Measurements from ENCODE around the gene LAMA2.

LAMA2 gene

DNA sequence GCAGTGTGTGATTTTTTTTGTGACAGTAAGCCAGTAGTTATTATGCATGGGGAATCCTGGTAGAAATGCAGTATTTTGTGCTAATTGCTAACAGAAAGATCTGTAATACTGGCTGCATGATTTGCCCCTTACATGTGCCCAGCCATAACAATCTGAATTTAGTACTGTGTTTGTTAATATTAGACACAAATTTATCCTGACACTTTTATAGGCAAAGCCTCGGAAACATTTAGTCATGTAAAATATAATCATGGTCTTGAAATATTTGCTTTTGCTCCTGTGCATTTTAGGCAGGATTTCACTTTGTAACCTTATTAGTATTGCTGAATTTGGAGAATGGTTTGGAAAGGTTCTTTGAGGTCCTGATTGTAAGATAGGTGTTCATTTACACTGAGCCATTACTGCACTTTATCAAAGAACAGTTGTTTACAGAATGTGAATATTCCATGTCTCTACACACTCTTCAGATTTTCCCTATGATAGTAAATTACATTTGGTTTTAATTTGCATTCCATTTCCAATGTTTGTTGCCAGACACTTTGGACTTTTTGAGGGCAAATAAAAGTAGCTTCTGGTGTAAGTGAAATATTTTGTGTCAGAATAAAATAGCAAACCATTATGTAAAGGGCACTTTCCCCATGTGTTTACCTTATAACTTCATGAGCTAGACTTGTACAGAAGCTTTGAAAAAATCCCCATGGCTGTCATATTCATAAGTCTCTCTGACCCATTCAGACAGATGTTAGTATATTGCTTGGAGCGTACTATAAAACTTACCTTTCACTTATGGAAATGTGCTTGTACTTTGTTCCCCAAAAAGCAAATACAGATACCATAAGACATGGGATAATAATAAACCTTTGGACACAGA, 477.1 kb downstream of the LAMA2 start:
- Histone ChIP-seq H3K9ac (ENCODE audit: low read length) (no peak overlapping the region), H2AFZ (ENCODE audit: low read depth, low read length) (no peak overlapping the region), H3K4me2 (ENCODE audit: low read length) (no peak overlapping the region), H3K4me1 (ENCODE audit: low read length) (no peaks in the 10 kb centered on the region), H3K79me2 (ENCODE audit: low read length) (no peaks in the 10 kb centered on the region), H3K4me3 (ENCODE audit: low read length) (no peak overlapping the region), H3K27ac (ENCODE audit: low read length) (no peak overlapping the region), H3K27me3 (ENCODE audit: low read depth, low read length) (no peaks in the 10 kb centered on the region), H4K20me1 (ENCODE audit: insufficient read depth, low read length) (no peaks in the 10 kb centered on the region), H3K36me3 (replicated peaks; ENCODE audit: low read depth, low read length) (no peaks in the 10 kb centered on the region), H3K9me3 (ENCODE audit: insufficient read depth, low read length) (no peaks in the 10 kb centered on the region)
- TF ChIP-seq EZH2phosphoT487 (IDR thresholded peaks at IDR 0.05; ENCODE audit: low read depth) = no peak
- TF ChIP-seq, protein P1, sequence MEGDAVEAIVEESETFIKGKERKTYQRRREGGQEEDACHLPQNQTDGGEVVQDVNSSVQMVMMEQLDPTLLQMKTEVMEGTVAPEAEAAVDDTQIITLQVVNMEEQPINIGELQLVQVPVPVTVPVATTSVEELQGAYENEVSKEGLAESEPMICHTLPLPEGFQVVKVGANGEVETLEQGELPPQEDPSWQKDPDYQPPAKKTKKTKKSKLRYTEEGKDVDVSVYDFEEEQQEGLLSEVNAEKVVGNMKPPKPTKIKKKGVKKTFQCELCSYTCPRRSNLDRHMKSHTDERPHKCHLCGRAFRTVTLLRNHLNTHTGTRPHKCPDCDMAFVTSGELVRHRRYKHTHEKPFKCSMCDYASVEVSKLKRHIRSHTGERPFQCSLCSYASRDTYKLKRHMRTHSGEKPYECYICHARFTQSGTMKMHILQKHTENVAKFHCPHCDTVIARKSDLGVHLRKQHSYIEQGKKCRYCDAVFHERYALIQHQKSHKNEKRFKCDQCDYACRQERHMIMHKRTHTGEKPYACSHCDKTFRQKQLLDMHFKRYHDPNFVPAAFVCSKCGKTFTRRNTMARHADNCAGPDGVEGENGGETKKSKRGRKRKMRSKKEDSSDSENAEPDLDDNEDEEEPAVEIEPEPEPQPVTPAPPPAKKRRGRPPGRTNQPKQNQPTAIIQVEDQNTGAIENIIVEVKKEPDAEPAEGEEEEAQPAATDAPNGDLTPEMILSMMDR (IDR thresholded peaks at IDR 0.05; ENCODE audit: low read depth, low read length) = no peak

DNA sequence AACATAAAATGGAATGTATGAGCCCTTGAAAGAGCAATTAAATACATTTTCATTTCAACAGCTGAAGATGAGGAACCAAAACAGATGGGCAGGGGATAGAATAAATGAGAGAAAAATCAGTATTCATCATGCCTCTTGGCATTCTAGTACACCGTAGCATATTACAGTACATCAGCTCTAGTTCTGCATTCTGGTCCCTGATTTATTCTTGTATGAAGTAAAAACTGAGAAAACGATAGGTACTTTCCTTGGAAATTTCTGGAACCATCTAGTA, 477.7 kb downstream of the LAMA2 start:
- Histone ChIP-seq H3K27ac (ENCODE audit: low read length) (no peak overlapping the region), H3K4me1 (ENCODE audit: low read length) (no peaks in the 10 kb centered on the region), H3K9me3 (ENCODE audit: insufficient read depth, low read length) (no peaks in the 10 kb centered on the region), H2AFZ (ENCODE audit: low read depth, low read length) (no peak overlapping the region), H3K36me3 (replicated peaks; ENCODE audit: low read depth, low read length) (no peaks in the 10 kb centered on the region), H4K20me1 (ENCODE audit: insufficient read depth, low read length) (no peaks in the 10 kb centered on the region), H3K4me3 (ENCODE audit: low read length) (no peak overlapping the region), H3K79me2 (ENCODE audit: low read length) (no peaks in the 10 kb centered on the region), H3K9ac (ENCODE audit: low read length) (no peak overlapping the region), H3K4me2 (ENCODE audit: low read length) (no peak overlapping the region), H3K27me3 (ENCODE audit: low read depth, low read length) (no peaks in the 10 kb centered on the region)
- no peak for TF ChIP-seq EZH2phosphoT487 (IDR thresholded peaks at IDR 0.05; ENCODE audit: low read depth)
- TF ChIP-seq, protein P1 (IDR thresholded peaks at IDR 0.05; ENCODE audit: low read depth, low read length) = no peak

DNA sequence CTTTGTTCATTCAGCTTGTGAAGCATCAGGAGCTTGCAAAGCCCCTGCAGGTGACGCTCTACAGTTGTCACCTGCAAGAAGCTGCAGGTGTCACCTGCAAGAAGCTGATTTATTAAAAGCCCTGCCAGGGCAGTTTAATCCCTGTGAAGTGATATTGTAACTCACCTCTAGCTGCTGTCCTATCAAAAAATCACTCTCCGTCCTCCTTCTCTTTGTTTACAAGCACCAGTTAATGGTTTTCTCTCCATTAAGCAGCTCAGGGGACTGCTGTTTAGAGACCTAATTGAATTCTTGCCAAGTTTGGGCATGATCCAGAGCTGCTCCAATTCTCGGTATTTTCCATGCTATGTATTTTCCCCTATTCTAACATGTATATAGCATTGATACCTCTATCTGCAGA, 481.1 kb downstream of the LAMA2 start:
- Histone ChIP-seq H3K36me3 (replicated peaks; ENCODE audit: low read depth, low read length) (no peaks in the 10 kb centered on the region), H3K27ac (ENCODE audit: low read length) (no peak overlapping the region), H3K4me3 (ENCODE audit: low read length) (no peak overlapping the region), H3K4me2 (ENCODE audit: low read length) (no peak overlapping the region), H3K9ac (ENCODE audit: low read length) (no peak overlapping the region), H4K20me1 (ENCODE audit: insufficient read depth, low read length) (no peaks in the 10 kb centered on the region), H2AFZ (ENCODE audit: low read depth, low read length) (no peak overlapping the region), H3K79me2 (ENCODE audit: low read length) (no peaks in the 10 kb centered on the region), H3K9me3 (ENCODE audit: insufficient read depth, low read length) (no peaks in the 10 kb centered on the region), H3K27me3 (ENCODE audit: low read depth, low read length) (no peaks in the 10 kb centered on the region), H3K4me1 (ENCODE audit: low read length) (no peaks in the 10 kb centered on the region)
- TF ChIP-seq EZH2phosphoT487 (IDR thresholded peaks at IDR 0.05; ENCODE audit: low read depth) = no peak
- TF ChIP-seq, protein P1 (IDR thresholded peaks at IDR 0.05; ENCODE audit: low read depth, low read length) = no peak

DNA sequence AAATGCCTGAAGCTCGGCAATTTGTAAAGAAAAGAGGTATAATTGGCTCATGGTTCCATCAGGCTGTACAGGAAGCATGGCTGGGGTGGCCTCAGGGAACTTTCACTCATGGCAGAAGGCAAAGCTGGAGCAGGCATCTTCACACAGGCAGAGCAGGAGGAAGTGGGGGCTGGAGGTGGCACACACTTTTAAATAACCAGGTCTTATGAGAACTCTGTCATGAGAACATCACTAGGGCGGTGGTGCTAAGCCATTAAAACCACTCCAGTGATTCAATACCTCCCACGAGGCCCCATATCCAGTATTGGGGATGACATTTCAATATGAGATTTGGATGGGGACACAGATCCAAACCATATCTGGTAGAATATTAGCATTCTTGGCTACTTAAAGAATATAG, 481.8 kb downstream of the LAMA2 start:
- H3K79me2 ChIP-seq (ENCODE audit: low read length) = no peaks in the 10 kb centered on the region
- no peak overlapping the region for H2AFZ ChIP-seq (ENCODE audit: low read depth, low read length)
- H3K27me3 ChIP-seq (ENCODE audit: low read depth, low read length) = no peaks in the 10 kb centered on the region
- no peak overlapping the region for H3K4me2 ChIP-seq (ENCODE audit: low read length)
- no peak overlapping the region for H3K9ac ChIP-seq (ENCODE audit: low read length)
- no peak for TF ChIP-seq EZH2phosphoT487 (IDR thresholded peaks at IDR 0.05; ENCODE audit: low read depth)
- TF ChIP-seq, protein P1 (IDR thresholded peaks at IDR 0.05; ENCODE audit: low read depth, low read length) = no peak
- H3K9me3 ChIP-seq (ENCODE audit: insufficient read depth, low read length) = no peaks in the 10 kb centered on the region
- no peaks in the 10 kb centered on the region for H3K4me1 ChIP-seq (ENCODE audit: low read length)
- H3K27ac ChIP-seq (ENCODE audit: low read length) = no peak overlapping the region
- H4K20me1 ChIP-seq (ENCODE audit: insufficient read depth, low read length) = no peaks in the 10 kb centered on the region
- no peak overlapping the region for H3K4me3 ChIP-seq (ENCODE audit: low read length)
- no peaks in the 10 kb centered on the region for H3K36me3 ChIP-seq (replicated peaks; ENCODE audit: low read depth, low read length)
